Psoas muscle (tissue), 8 donors: ENCODE results near the gene ELMO1. TPM values are rescaled to one million over a fixed set of nuclear protein-coding genes. Genes with fewer than 3 reads are reported as not detected.

Experiments
- ATAC-seq, 4 donors: fragments of 200-7000 bp; cut with Tn5 transposase; one replicate each; pipeline ENCODE4 v1.9.1; 2020; ENCODE audit warnings: moderate library complexity in 3 of 4, mild to moderate bottlenecking in 2 of 4
- DNase-seq, 2 donors: peaks; one replicate each; pipeline ENCODE4 v3.0.0-alpha.2; 2020
- H3K27ac ChIP-seq: fragments of 200-600 bp; one replicate; pipeline ENCODE4 v1.8.0; 2022
- H3K27me3 ChIP-seq, 3 donors: fragments of 200-600 bp in 1 of 3; one replicate each; pipeline versions ENCODE4 v1.6.1 to v1.8.0; 2013 to 2022; ENCODE audit warnings: low read length in 2 of 3, mild to moderate bottlenecking in 2 of 3, moderate library complexity in 1 of 3; ENCODE audit not compliant: insufficient read depth in 3 of 3
- H3K36me3 ChIP-seq, 2 donors: fragments of 200-600 bp in 1 of 2; one replicate each; pipeline versions ENCODE4 v1.6.1 to v1.8.0; 2013 to 2022; ENCODE audit warnings: low read depth in 1 of 2, mild to moderate bottlenecking in 1 of 2, moderate library complexity in 1 of 2; ENCODE audit not compliant: insufficient read depth in 1 of 2
- H3K4me1 ChIP-seq: fragments of 200-600 bp; one replicate; pipeline ENCODE4 v1.8.0; 2022
- H3K4me3 ChIP-seq: fragments of 200-600 bp; one replicate; pipeline ENCODE4 v1.8.0; 2022; ENCODE audit warnings: mild to moderate bottlenecking
- H3K9me3 ChIP-seq: fragments of 200-600 bp; one replicate; pipeline ENCODE4 v1.8.0; 2022
- WGBS, 3 donors: extraction: QIAGEN DNeasy Blood & Tissue Kit; methylation state at CpG; one replicate each; pipeline versions ENCODE4 v1.1.6 to v1.1.7; 2013; 5-methylcytosine and 5-hydroxymethylcytosine counted together
- intact Hi-C, 2 donors: fragments of 100-400 bp; cut with DNase I; formaldehyde crosslinking; loops; one replicate each; pipeline versions ENCODE4 v1.11.0 to v1.14.2; 2022
- polyA plus RNA-seq, 3 donors: library from polyadenylated mRNA; stranded (reverse); fragments of 200-250 nt; gene quantifications; one replicate each; pipeline ENCODE4 v1.2.3, GENCODE V29; 2013
- total RNA-seq, 4 donors: library from RNA; stranded (reverse); fragmentation: NEBNext Ultra II Directional in 2 of 4; extraction: Animal tissue kit (Norgen Biotek cat#: 25700) in 2 of 4; gene quantifications; one replicate each; pipeline versions ENCODE4 v1.2.1 to v1.2.4, GENCODE V29; 2021 to 2023
- TF ChIP-seq, protein P1 (sequence below): fragments of 200-600 bp; IDR thresholded peaks from one replicate; pipeline ENCODE4 v1.8.0; 2022; ENCODE audit warnings: antibody characterized with exemption
- donor health status: healthy with polysubstance abuse.
- donor health status: DM: no; HTN: no; CAD: no; lungs with moderate emphysema.
- donor health status: Bipolar disorder and iron deficiency.
- donor health status: healthy.
- donor health status: DM: yes; HTN: yes; CAD: no.
- donor health status: DM: no; HTN: no; CAD: no.
- donor health status: DM: no; HTN: no; CAD: no.
- donor health status: DM: yes; HTN: yes; CAD: no.

The ELMO1 gene
- total and polyA plus RNA-seq, 7 donors: 2.8 to 8.1 (median 6.9) TPM

DNA sequence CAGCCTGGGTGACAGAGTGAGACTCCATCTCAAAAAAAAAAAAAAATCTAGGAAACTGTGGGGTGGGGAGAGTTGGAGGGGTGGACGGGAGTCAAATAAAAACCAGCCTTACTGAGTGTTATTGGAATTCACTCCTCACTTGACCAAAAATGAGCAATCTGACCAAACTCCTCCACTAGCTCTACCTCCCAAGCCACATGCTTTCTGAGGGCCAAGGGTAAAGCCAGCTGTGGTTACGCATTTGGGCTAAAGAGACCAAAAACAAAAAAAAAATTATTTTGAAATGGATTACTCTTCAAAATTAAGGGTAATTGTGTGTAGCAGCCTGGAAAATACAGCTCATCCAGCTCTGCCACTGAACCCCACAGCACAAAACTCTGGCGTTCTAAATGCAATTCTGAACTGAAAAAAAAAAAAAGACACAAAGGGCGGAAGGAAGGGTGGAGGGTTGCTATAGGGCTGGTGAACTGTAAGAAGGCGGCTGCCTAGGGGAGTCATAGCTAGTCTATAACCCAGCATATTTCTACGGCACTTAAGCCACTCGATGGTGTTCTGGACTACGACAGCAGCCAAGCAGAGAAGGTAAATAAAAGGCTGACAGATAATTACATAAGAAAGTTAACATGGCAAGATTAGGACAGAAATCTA lies 7.8 kb downstream of the ELMO1 start:
- H3K9me3 ChIP-seq: no peaks in the 10 kb centered on the region
- H3K27me3 ChIP-seq: no peaks in the 10 kb centered on the region
- 43 to 67% (median 50%) methylated on average over 8 of the region's 8 CpGs for WGBS, 3 donors
- H3K4me3 ChIP-seq: no peak overlapping the region
- H3K4me1 ChIP-seq: no peaks in the 10 kb centered on the region
- H3K36me3 ChIP-seq: no peaks in the 10 kb centered on the region
- TF ChIP-seq, protein P1, sequence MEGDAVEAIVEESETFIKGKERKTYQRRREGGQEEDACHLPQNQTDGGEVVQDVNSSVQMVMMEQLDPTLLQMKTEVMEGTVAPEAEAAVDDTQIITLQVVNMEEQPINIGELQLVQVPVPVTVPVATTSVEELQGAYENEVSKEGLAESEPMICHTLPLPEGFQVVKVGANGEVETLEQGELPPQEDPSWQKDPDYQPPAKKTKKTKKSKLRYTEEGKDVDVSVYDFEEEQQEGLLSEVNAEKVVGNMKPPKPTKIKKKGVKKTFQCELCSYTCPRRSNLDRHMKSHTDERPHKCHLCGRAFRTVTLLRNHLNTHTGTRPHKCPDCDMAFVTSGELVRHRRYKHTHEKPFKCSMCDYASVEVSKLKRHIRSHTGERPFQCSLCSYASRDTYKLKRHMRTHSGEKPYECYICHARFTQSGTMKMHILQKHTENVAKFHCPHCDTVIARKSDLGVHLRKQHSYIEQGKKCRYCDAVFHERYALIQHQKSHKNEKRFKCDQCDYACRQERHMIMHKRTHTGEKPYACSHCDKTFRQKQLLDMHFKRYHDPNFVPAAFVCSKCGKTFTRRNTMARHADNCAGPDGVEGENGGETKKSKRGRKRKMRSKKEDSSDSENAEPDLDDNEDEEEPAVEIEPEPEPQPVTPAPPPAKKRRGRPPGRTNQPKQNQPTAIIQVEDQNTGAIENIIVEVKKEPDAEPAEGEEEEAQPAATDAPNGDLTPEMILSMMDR: no peak
- ATAC-seq: peak; percentile 15 to 68 (median 48)
- no peak for DNase-seq
- H3K27ac ChIP-seq: peak overlapping the region; percentile 25
- intact Hi-C loops: loop anchor here in 1 of 2 donors (10.0 kb wide), 2 partner anchors 156 to 226 kb away; no protein-coding TSS in a partner anchor

DNA sequence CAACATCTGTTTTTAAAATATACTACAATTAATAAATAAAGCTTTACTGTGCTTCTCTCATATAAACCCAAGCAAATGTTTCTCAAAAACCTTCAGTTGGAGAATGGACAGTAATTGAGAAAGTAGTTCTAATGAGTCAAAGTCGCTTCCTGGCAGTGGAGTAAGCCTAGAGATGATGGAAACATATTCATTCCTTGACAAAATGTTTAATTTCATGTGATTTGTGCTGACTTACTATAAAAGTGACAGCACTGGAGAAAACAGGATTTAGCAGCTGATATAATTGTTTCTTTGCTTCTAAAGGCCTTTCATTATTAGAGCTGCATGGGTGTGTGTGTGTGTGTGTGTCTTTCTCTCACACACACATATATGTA lies 9.0 kb downstream of the ELMO1 start:
- TF ChIP-seq, protein P1: no peak
- Histone ChIP-seq H3K36me3 (no peaks in the 10 kb centered on the region), H3K27ac (peak overlapping the region; percentile 25), H3K27me3 (no peaks in the 10 kb centered on the region), H3K9me3 (no peaks in the 10 kb centered on the region), H3K4me3 (no peak overlapping the region), H3K4me1 (no peaks in the 10 kb centered on the region)
- ATAC-seq (no peak), DNase-seq (no peak)
- WGBS, 3 donors: 71 to 85% (median 71%) methylated on average over 1 of the region's 1 CpG
- intact Hi-C loops: loop anchor here in 1 of 2 donors (10.0 kb wide), 2 partner anchors 155 to 225 kb away; no protein-coding TSS in a partner anchor

DNA sequence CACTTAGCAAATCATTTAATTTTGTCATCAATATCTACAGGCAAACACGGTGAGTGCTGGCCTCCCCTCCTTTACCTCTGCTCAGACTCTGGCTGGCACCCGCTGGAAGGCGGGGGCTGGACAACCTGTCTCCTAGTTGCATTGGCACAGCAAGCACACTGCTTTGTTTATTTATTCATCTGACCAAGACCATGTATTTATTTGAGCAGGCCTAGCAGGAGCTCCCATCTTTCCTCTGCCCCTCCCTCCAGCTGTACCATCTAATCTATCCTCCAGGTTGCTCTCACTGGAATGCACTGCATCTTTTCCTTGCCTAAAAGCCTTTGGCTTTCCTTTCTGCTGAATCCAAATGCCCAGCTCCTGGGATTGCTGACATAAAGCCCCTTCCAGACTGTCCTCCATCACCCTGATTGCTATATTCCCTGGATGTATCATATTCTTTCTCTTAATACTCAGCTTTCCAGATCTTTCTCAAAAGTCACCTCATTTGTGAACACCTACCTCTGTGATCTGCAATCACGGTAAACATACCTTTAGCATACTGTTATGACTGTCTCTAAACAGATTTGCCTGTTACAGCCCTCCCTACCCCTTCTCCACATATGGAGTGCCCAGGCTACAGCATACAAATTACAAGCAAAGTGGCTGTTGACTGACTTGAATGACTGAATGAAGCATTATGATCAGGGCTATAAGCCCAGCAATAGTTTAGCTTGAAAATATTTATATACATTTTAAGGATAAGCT lies 9.6 kb downstream of the ELMO1 start:
- H3K4me3 ChIP-seq: no peak overlapping the region
- H3K27me3 ChIP-seq: no peaks in the 10 kb centered on the region
- DNase-seq (no peak), ATAC-seq (no peak)
- WGBS, 3 donors: 87 to 92% (median 90%) methylated on average over 4 of the region's 4 CpGs
- intact Hi-C loops: no loop called here
- peak overlapping the region; percentile 23 for H3K27ac ChIP-seq
- H3K36me3 ChIP-seq: no peaks in the 10 kb centered on the region
- H3K9me3 ChIP-seq: no peaks in the 10 kb centered on the region
- TF ChIP-seq, protein P1: no peak
- H3K4me1 ChIP-seq: no peaks in the 10 kb centered on the region

DNA sequence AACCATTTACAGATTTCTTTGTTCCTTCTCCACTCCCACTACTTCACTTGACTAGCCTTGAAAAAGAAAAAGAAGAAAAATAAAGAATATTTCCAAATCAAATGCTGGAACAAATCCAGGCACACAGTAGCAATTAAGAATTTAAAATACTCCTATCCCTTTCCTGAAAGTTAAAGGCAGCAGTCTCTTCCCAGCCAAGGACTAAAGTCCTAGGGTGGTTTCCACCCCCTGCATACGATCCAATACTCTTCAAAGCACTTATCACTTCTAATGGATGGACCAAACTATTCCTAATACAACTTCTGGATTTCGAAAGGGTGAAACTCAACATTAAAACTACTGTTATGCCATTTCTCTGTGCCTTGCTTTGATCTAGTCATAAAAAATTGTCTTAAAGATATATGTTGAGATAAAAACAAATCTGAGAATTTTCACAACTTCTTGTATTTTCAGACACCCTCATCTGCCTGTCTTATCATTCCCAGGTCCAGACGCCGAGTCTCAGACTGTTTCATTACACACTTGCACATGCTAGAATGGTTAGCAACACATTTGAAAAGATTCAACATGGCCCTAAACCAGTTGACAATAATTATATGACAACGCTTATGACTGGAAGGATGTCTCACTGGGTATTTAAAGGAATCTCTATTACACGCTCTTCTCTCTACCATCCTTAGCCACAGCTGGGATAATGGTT lies 13.4 kb downstream of the ELMO1 start:
- intact Hi-C loops: no loop called here
- WGBS, 3 donors: 92 to 96% (median 94%) methylated on average over 6 of the region's 6 CpGs
- TF ChIP-seq, protein P1: no peak
- no peaks in the 10 kb centered on the region for H3K9me3 ChIP-seq
- no peaks in the 10 kb centered on the region for H3K27me3 ChIP-seq
- no peaks in the 10 kb centered on the region for H3K36me3 ChIP-seq
- ATAC-seq (no peak), DNase-seq (no peak)
- H3K27ac ChIP-seq: no peak overlapping the region
- H3K4me1 ChIP-seq: no peaks in the 10 kb centered on the region
- no peak overlapping the region for H3K4me3 ChIP-seq
